Measurements from ENCODE around the gene PCP4.

Gene PCP4

GRCh38 chr21:39954570-39954969, 87.3 kb downstream of the PCP4 start:
- Histone ChIP-seq H3K4me1 (ENCODE audit: insufficient read depth, low read length) (peaks cover 22% of the 10 kb centered on the region), H3K36me3 (ENCODE audit: insufficient read depth, low read length) (no peaks in the 10 kb centered on the region), H3K9ac (ENCODE audit: low read depth, low read length) (no peak overlapping the region), H3K27ac (ENCODE audit: low read depth, low read length) (no peak overlapping the region), H3K9me3 (ENCODE audit: insufficient read depth, low read depth, low read length) (peaks cover 6% of the 10 kb centered on the region), H3K4me3 (ENCODE audit: low read length) (no peak overlapping the region), H3K27me3 (ENCODE audit: insufficient read depth, low read length) (peaks cover 4% of the 10 kb centered on the region; the same call in 1 of the 2 replicates)
- WGBS: 90% methylated on average over 10 of the region's 10 CpGs

- Histone ChIP-seq H3K4me1 (ENCODE audit: insufficient read depth, low read length) (peaks cover 22% of the 10 kb centered on the region), H3K27me3 (ENCODE audit: insufficient read depth, low read length) (peaks cover 4% of the 10 kb centered on the region; the same call in 1 of the 2 replicates), H3K27ac (ENCODE audit: low read depth, low read length) (no peak overlapping the region), H3K4me3 (ENCODE audit: low read length) (no peak overlapping the region), H3K9me3 (ENCODE audit: insufficient read depth, low read depth, low read length) (peaks cover 6% of the 10 kb centered on the region), H3K36me3 (ENCODE audit: insufficient read depth, low read length) (no peaks in the 10 kb centered on the region), H3K9ac (ENCODE audit: low read depth, low read length) (no peak overlapping the region)
- 90% methylated on average over 3 of the region's 4 CpGs for WGBS
Observed at GRCh38 chr21:39955326-39955725, 88.1 kb downstream of the PCP4 start.

DNA sequence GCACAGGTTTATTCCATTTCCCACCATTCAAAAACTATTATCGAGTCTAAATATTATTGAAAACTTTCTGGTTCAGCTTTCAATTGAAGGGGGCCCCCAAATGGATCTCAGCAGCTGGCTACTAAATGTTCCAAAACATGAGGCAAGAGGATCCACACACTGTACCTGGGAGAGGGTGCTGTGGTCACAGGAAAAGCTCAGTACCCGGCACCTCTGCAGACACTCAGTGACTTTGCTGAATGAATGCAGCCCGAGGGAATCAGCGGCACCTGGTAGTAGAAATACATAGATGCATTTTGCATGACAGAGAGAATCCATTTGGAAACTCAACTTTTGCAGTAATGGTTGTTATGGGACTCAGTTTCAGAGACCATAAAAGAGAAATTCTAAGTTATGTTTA, 89.3 kb downstream of the PCP4 start:
- H3K4me1 ChIP-seq (ENCODE audit: insufficient read depth, low read length): peaks cover 10% of the 10 kb centered on the region
- no peak overlapping the region for H3K27ac ChIP-seq (ENCODE audit: low read depth, low read length)
- no peak overlapping the region for H3K9ac ChIP-seq (ENCODE audit: low read depth, low read length)
- no peaks in the 10 kb centered on the region for H3K27me3 ChIP-seq (ENCODE audit: insufficient read depth, low read length)
- 94% methylated on average over 4 of the region's 4 CpGs for WGBS
- H3K36me3 ChIP-seq (ENCODE audit: insufficient read depth, low read length): no peaks in the 10 kb centered on the region
- H3K4me3 ChIP-seq (ENCODE audit: low read length): no peak overlapping the region
- H3K9me3 ChIP-seq (ENCODE audit: insufficient read depth, low read depth, low read length): peaks cover 15% of the 10 kb centered on the region

DNA sequence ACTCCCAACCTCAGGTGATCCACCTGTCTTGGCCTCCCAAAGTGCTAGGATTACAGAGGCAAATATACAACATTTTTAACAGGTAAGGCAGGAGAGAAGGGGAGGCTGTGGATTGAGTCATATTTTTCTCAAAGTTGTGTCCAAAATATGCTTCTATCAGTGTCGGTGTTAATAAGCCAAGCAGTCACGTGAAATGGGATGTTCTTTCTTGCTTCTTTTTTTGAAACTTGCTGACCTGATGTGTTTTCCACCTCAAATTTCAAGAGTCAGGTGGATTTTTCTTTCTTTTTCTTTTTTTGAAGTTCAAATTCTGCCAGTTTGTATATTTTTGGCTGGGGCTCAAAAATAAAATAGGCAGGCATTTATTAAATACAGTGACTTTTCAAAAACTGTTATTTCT, 91.5 kb downstream of the PCP4 start:
- Histone ChIP-seq H3K9me3 (ENCODE audit: insufficient read depth, low read depth, low read length) (peaks cover 15% of the 10 kb centered on the region), H3K9ac (ENCODE audit: low read depth, low read length) (no peak overlapping the region), H3K4me1 (ENCODE audit: insufficient read depth, low read length) (no peaks in the 10 kb centered on the region), H3K27ac (ENCODE audit: low read depth, low read length) (no peak overlapping the region), H3K27me3 (ENCODE audit: insufficient read depth, low read length) (no peaks in the 10 kb centered on the region), H3K4me3 (ENCODE audit: low read length) (no peak overlapping the region), H3K36me3 (ENCODE audit: insufficient read depth, low read length) (no peaks in the 10 kb centered on the region)
- 96% methylated on average over 2 of the region's 2 CpGs for WGBS

GRCh38 chr21:39961251-39961650, 94.0 kb downstream of the PCP4 start:
- H3K9me3 ChIP-seq (ENCODE audit: insufficient read depth, low read depth, low read length): peaks cover 17% of the 10 kb centered on the region
- WGBS: 90% methylated on average over 1 of the region's 1 CpG
- no peaks in the 10 kb centered on the region for H3K4me1 ChIP-seq (ENCODE audit: insufficient read depth, low read length)
- no peak overlapping the region for H3K4me3 ChIP-seq (ENCODE audit: low read length)
- no peak overlapping the region for H3K27ac ChIP-seq (ENCODE audit: low read depth, low read length)
- H3K27me3 ChIP-seq (ENCODE audit: insufficient read depth, low read length): no peaks in the 10 kb centered on the region
- H3K9ac ChIP-seq (ENCODE audit: low read depth, low read length): no peak overlapping the region
- no peaks in the 10 kb centered on the region for H3K36me3 ChIP-seq (ENCODE audit: insufficient read depth, low read length)

GRCh38 chr21:39965026-39965425, 97.8 kb downstream of the PCP4 start:
- Histone ChIP-seq H3K4me3 (ENCODE audit: low read length) (no peak overlapping the region), H3K27me3 (ENCODE audit: insufficient read depth, low read length) (no peaks in the 10 kb centered on the region), H3K9me3 (ENCODE audit: insufficient read depth, low read depth, low read length) (peaks cover 21% of the 10 kb centered on the region), H3K36me3 (ENCODE audit: insufficient read depth, low read length) (no peaks in the 10 kb centered on the region), H3K4me1 (ENCODE audit: insufficient read depth, low read length) (no peaks in the 10 kb centered on the region), H3K9ac (ENCODE audit: low read depth, low read length) (no peak overlapping the region), H3K27ac (ENCODE audit: low read depth, low read length) (no peak overlapping the region)
- no CpG with 5 or more reads among the region's 1 CpG for WGBS

- H3K27ac ChIP-seq (ENCODE audit: low read depth, low read length): no peak overlapping the region
- 0 out of 2 replicates have a peak, but pooled peaks cover 11% of the 10 kb centered on the region for H3K9me3 ChIP-seq (ENCODE audit: insufficient read depth, low read depth, low read length)
- no peaks in the 10 kb centered on the region for H3K36me3 ChIP-seq (ENCODE audit: insufficient read depth, low read length)
- H3K9ac ChIP-seq (ENCODE audit: low read depth, low read length): no peak overlapping the region
- no peaks in the 10 kb centered on the region for H3K4me1 ChIP-seq (ENCODE audit: insufficient read depth, low read length)
- 83% methylated on average over 2 of the region's 3 CpGs for WGBS
- no peak overlapping the region for H3K4me3 ChIP-seq (ENCODE audit: low read length)
- no peaks in the 10 kb centered on the region for H3K27me3 ChIP-seq (ENCODE audit: insufficient read depth, low read length)
Observed at GRCh38 chr21:39966786-39967185, 99.5 kb downstream of the PCP4 start.

- no peak overlapping the region for H3K9ac ChIP-seq (ENCODE audit: low read depth, low read length)
- H3K27ac ChIP-seq (ENCODE audit: low read depth, low read length): no peak overlapping the region
- WGBS: 93% methylated on average over 2 of the region's 2 CpGs
- no peak overlapping the region for H3K4me3 ChIP-seq (ENCODE audit: low read length)
- no peaks in the 10 kb centered on the region for H3K36me3 ChIP-seq (ENCODE audit: insufficient read depth, low read length)
- no peaks in the 10 kb centered on the region for H3K4me1 ChIP-seq (ENCODE audit: insufficient read depth, low read length)
- H3K27me3 ChIP-seq (ENCODE audit: insufficient read depth, low read length): no peaks in the 10 kb centered on the region
- 0 out of 2 replicates have a peak, but pooled peaks cover 11% of the 10 kb centered on the region for H3K9me3 ChIP-seq (ENCODE audit: insufficient read depth, low read depth, low read length)
Observed at GRCh38 chr21:39968010-39968409, 100.8 kb downstream of the PCP4 start.

GRCh38 chr21:39969691-39970364, 102.6 kb downstream of the PCP4 start:
- no peak overlapping the region for H3K27ac ChIP-seq (ENCODE audit: low read depth, low read length)
- no peaks in the 10 kb centered on the region for H3K4me1 ChIP-seq (ENCODE audit: insufficient read depth, low read length)
- H3K9me3 ChIP-seq (ENCODE audit: insufficient read depth, low read depth, low read length): 0 out of 2 replicates have a peak, but pooled peaks cover 11% of the 10 kb centered on the region
- 93% methylated on average over 8 of the region's 8 CpGs for WGBS
- no peak overlapping the region for H3K4me3 ChIP-seq (ENCODE audit: low read length)
- H3K36me3 ChIP-seq (ENCODE audit: insufficient read depth, low read length): no peaks in the 10 kb centered on the region
- H3K9ac ChIP-seq (ENCODE audit: low read depth, low read length): no peak overlapping the region
- no peaks in the 10 kb centered on the region for H3K27me3 ChIP-seq (ENCODE audit: insufficient read depth, low read length)

DNA sequence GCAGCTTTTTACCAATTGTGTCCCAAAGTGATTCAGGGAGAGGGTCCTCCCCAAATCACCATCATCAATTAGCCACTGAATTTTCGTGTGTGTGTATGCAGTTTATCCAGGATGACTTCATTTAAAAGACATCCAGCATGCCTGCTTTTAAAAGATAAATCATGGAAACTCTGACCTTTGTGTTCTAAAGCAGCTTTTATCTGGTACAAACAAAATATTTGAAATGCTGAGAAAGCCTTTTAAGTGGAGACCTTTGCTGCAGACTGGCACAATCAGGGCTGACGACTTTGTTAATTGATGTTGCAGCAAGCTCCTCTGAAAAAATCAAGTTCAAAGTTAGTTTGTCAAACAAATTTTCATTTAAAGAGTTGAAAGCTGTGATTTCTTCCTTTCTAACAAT, 104.7 kb downstream of the PCP4 start:
- Histone ChIP-seq H3K9ac (ENCODE audit: low read depth, low read length) (no peak overlapping the region), H3K4me3 (ENCODE audit: low read length) (no peak overlapping the region), H3K9me3 (ENCODE audit: insufficient read depth, low read depth, low read length) (0 out of 2 replicates have a peak, but pooled peaks cover 2% of the 10 kb centered on the region), H3K27me3 (ENCODE audit: insufficient read depth, low read length) (no peaks in the 10 kb centered on the region), H3K36me3 (ENCODE audit: insufficient read depth, low read length) (no peaks in the 10 kb centered on the region), H3K27ac (ENCODE audit: low read depth, low read length) (no peak overlapping the region), H3K4me1 (ENCODE audit: insufficient read depth, low read length) (no peaks in the 10 kb centered on the region)
- WGBS: 61% methylated on average over 2 of the region's 2 CpGs

GRCh38 chr21:39972471-39972870, 105.2 kb downstream of the PCP4 start:
- Histone ChIP-seq H3K9me3 (ENCODE audit: insufficient read depth, low read depth, low read length) (no peaks in the 10 kb centered on the region), H3K9ac (ENCODE audit: low read depth, low read length) (no peak overlapping the region), H3K36me3 (ENCODE audit: insufficient read depth, low read length) (no peaks in the 10 kb centered on the region), H3K4me3 (ENCODE audit: low read length) (no peak overlapping the region), H3K27me3 (ENCODE audit: insufficient read depth, low read length) (no peaks in the 10 kb centered on the region), H3K4me1 (ENCODE audit: insufficient read depth, low read length) (no peaks in the 10 kb centered on the region), H3K27ac (ENCODE audit: low read depth, low read length) (no peak overlapping the region)
- WGBS: 80% methylated on average over 4 of the region's 4 CpGs
